ENCODE results near the gene PARVB. TPM values are rescaled to one million over a fixed set of nuclear protein-coding genes. Genes with fewer than 3 reads are reported as not detected.
"Not testable (repeated sequence)": the region's sequence is repeated elsewhere in the genome, so short reads cannot be mapped to it uniquely, and the experiment has no call there.

PARVB gene
- total RNA-seq, 1 donor from 2014 or later, result 79.9 TPM

DNA sequence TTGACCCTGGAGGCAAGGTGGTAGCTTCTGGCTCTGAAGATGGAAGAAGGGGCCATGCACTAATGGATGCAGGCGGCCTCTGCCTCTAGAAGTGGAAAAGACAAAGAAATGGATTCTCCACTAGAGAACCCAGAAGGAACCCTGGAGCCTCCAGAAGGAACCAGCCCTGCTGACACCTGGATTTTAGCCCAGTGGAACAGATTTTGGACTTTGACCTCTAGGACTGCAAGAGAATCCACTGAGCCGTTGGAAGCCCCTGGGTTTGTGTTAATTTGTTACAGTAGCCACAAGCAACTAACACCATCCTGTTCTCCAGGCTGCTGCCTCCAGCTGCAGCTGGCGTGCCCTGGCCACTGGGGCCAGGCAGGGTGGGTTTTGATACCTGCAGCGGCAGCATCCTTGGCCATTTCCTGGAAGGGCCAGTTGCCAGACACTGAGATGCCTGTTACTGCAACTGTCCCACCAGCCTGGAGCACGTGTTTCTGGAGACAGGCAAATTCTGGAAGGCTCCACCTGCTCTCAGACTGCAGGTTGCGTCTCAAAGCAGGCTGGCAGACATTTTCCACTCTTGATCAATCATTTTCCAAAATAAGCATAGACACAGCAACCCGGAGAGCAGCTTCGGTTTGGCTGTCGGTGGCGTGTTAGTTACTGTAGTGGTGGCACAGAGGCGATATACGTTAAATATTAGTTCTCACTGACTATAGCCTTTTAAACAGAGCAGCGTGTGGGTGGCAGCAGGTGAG is 79.8 kb downstream of the PARVB start:
- no peak overlapping the region for H3K4me3 ChIP-seq (ENCODE audit: low read depth, low read length)
- no peak for DNase-seq (ENCODE audit: low read depth)
- TF ChIP-seq, protein P1, sequence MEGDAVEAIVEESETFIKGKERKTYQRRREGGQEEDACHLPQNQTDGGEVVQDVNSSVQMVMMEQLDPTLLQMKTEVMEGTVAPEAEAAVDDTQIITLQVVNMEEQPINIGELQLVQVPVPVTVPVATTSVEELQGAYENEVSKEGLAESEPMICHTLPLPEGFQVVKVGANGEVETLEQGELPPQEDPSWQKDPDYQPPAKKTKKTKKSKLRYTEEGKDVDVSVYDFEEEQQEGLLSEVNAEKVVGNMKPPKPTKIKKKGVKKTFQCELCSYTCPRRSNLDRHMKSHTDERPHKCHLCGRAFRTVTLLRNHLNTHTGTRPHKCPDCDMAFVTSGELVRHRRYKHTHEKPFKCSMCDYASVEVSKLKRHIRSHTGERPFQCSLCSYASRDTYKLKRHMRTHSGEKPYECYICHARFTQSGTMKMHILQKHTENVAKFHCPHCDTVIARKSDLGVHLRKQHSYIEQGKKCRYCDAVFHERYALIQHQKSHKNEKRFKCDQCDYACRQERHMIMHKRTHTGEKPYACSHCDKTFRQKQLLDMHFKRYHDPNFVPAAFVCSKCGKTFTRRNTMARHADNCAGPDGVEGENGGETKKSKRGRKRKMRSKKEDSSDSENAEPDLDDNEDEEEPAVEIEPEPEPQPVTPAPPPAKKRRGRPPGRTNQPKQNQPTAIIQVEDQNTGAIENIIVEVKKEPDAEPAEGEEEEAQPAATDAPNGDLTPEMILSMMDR (conservative IDR thresholded peaks at IDR 0.05; ENCODE audit: low read depth, low read length), result no peak

DNA sequence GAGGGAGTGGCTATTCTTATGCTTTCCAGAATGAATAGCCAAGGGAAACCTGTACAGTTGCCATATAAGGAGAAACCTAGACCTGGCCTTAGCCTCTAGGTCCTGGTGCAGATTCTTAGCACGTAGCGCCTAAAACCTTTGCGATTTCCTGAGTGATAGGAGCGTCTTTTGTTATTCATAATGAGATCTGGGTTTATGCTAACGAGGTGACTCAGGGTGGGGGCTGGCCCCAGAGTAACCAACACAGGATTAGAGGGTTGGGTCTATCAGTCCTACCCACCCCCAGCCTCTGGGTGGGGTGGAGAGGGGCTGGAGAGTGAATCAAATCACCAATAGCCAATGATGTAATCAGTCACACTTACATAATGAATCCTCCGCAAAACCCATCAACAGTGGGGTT is 83.2 kb downstream of the PARVB start:
- no peak for DNase-seq (ENCODE audit: low read depth)
- TF ChIP-seq, protein P1 (conservative IDR thresholded peaks at IDR 0.05; ENCODE audit: low read depth, low read length), result no peak
- no peak overlapping the region for H3K4me3 ChIP-seq (ENCODE audit: low read depth, low read length)

DNA sequence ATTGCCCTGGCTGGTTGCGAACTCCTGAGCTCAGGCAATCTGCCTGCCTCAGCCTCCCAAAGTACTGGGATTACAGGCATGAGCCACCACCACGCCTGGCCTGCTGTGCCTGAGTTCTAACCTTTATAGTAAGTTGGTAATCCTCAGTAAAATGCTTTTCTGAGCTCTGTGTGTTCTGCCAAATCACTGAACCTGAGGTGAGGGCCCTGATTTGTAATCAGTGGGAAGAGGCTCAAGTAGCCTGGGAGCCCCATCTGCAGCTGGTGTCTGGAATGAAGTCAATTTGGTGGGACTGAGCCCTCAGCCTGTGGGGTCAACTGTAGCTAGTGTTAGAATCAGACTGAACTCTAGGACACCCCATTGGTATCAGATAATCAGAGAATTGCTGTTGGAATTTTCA is 84.0 kb downstream of the PARVB start:
- TF ChIP-seq, protein P1 (conservative IDR thresholded peaks at IDR 0.05; ENCODE audit: low read depth, low read length), result no peak
- no peak for DNase-seq (ENCODE audit: low read depth)
- H3K4me3 ChIP-seq (ENCODE audit: low read depth, low read length), result no peak overlapping the region

DNA sequence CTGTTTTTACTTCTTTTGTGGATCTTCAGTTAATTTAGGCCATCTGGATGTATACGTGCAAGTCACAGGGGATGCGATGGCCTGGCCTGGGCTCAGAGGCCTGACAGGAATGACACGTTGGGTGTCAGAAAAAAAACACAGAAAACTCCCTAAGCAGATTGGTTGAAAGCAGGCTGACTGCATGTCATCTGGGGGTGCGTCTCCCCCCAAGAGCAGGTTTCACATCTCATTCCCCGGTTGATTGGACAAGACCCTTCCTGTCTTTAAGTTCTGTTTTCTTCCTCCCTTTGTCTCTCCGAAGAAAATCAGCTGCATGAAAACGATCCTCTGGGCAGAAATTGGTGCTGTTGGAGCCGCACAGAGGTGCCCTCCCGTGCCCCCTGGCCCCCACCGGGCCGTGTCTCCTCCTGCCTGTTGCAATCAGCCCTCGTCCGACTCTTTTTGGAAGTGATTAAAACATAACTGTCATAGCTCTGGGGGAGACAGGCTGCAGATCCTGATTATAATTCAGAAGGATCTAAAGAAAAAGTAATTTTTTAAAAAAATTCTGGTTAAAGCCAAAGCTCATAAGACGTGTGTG is 84.8 kb downstream of the PARVB start:
- DNase-seq (ENCODE audit: low read depth), result no peak
- TF ChIP-seq, protein P1 (conservative IDR thresholded peaks at IDR 0.05; ENCODE audit: low read depth, low read length), result no peak
- H3K4me3 ChIP-seq (ENCODE audit: low read depth, low read length), result no peak overlapping the region

DNA sequence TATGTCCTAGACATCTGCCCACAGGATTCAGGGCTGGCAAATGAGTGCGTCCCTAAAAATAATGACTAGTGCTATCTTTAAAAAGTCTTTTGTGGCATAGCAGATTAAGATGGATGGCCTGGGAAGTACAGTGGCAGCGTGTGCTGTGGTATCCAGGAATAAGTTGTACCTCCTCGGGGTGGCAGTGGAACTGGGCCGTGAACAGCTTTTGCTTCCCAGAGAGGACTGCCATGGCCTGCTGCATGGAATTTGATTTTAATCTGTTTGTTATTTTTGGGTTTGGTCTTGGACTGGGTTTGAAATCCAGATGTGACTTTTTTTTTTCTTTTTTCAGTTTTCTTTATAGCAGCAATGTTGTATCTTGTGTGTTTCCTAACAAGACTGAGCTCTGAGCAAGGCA is 85.3 kb downstream of the PARVB start:
- H3K4me3 ChIP-seq (ENCODE audit: low read depth, low read length), result no peak overlapping the region
- TF ChIP-seq, protein P1 (conservative IDR thresholded peaks at IDR 0.05; ENCODE audit: low read depth, low read length), result no peak
- no peak for DNase-seq (ENCODE audit: low read depth)

DNA sequence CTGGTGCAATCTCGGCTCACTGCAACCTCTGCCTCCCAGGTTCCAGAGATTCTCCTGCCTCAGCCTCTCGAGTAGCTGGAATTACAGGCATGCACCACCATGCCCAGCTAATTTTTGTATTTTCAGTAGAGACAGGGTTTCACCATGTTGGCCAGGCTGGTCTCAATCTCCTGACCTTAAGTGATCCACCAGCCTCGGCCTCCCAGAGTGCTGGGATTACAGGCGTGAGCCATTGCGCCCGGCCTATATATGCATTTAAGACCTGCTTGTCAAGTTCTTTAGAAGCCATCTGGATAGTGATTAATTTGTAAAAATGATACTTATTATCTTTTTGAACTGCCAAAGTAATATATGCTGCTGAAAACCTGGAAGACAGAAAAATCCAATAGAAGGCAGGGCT is 86.6 kb downstream of the PARVB start:
- H3K4me3 ChIP-seq (ENCODE audit: low read depth, low read length); DNase-seq (ENCODE audit: low read depth): not testable (repeated sequence)

DNA sequence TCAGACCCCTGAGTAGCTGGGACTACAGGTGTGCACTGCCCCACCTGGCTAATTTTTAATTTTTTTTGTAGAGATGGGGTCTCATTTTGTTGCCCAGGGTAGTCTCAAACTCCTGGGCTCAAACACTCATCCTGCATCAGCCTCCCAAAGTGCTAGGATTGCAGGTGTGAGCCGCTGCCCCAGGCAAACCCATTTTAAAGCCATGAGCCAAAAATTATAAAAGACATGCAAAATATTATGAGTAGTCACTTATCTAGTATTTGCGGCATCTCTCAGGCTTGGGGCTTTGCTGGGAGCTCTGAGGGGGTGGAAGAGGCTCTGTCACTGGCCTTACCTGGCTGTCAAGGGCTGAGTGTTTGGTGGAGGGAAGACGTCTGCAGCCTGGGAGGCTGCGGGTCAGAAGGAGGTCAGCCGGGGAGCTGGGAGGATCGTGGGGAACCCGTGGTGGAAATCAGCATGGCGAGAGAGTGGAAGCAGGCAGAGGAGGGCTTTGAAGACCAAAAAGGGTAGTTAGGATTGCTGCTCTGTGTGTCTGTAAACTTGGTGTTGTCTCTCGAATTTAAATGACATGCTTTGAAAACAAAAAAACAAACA is 87.6 kb downstream of the PARVB start:
- TF ChIP-seq, protein P1 (conservative IDR thresholded peaks at IDR 0.05; ENCODE audit: low read depth, low read length), result no peak
- no peak for DNase-seq (ENCODE audit: low read depth)
- H3K4me3 ChIP-seq (ENCODE audit: low read depth, low read length), result no peak overlapping the region

All from epithelial cell of proximal tubule (primary cell).